ENCODE results near the gene ATP13A2.

ATP13A2 gene

DNA sequence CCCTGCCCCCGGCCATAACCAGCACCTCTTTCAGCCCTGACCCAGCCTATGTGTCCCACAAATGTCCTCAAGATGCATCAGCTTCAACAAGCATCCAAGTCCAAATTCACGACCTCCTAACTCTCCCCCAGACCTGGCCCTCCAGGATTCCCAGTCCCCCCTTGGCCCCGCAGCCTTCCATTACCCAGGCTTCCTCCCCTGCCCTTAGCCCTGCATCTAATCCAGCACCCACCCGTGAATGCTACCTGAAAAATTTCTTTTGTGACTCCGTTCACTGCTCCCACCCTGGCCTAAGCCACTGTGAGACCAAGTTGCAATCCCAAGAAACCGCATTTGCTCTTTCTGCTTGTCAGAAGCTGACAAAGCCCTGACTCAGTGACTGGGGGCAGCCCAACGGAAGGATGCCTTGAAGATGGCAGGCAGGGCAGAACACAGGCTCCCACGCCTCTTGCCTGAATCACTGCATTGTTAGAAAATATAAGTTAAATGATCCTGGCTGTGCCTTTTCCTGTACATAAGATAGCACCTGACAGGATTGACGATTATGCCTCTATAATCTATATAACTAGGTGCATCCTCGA is 30.4 kb downstream of the ATP13A2 start:
- H3K27me3 ChIP-seq (replicated peaks; ENCODE audit: control insufficient read depth, insufficient read depth, low read length, poor library complexity, severe bottlenecking): peaks cover 3% of the 10 kb centered on the region
- H3K4me3 ChIP-seq (ENCODE audit: insufficient read depth, low read depth, low read length, poor library complexity, severe bottlenecking): no peak overlapping the region
- DNase-seq: no peak
- H3K4me1 ChIP-seq (ENCODE audit: control insufficient read depth, insufficient read depth, low read length, poor library complexity, severe bottlenecking): peaks cover 4% of the 10 kb centered on the region
- peaks cover 8% of the 10 kb centered on the region for H3K36me3 ChIP-seq (ENCODE audit: control insufficient read depth, insufficient read depth, low read length)
- no peaks in the 10 kb centered on the region for H3K9me3 ChIP-seq (ENCODE audit: control insufficient read depth, low read length)
- H3K27ac ChIP-seq (ENCODE audit: insufficient read depth, low read length, poor library complexity, severe bottlenecking): no peak overlapping the region

DNA sequence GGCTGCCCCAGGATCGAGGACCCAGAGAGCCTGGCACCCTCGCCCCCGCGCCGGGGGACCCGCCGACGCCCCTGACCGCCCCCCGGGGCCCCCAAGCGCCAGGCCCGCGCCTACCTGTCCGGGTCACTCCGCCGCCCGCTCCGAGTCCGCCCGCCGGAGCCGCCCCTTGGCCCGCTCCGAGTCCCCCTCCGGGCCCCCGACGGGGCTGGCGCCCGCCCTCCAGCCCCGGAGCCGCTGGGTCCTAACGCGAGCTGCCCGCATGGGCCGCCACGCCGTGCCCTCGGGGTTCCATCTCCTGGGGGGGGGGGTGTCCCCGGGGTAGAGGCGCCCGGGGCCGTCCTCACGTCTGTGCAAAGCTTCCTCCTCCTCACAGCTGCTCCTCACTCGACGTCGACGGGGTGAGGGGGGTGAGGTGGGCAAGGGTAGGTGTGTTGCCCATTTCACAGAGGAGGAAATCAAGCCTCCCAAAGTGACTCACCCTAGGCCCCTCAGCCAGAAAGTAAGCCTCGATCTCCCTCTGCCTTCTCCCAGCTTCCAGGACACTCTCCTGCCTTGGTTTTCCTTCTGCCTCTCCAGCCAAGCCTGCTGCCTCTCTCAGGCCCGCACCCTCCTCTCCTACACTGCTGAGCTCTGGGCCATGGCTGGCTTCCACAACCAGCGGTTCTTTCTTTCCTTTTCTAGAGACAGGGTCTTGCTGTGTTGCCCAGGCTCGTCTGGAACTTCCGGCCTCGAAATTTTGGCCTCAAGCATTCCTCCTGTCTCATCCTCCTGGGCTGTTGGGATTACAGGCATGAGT is 31.1 kb downstream of the ATP13A2 start, which contains the start of gene MFAP2:
MFAP2 (minus strand) TSS at position 148 of the 796 bp plus-strand sequence. CDS start 2,347 bp downstream, outside the sequence.
- Histone ChIP-seq H3K27ac (ENCODE audit: insufficient read depth, low read length, poor library complexity, severe bottlenecking) (no peak within 1 kb of the TSS), H3K9me3 (ENCODE audit: control insufficient read depth, low read length) (no peaks in the 10 kb centered on the region), H3K4me1 (ENCODE audit: control insufficient read depth, insufficient read depth, low read length, poor library complexity, severe bottlenecking) (peaks cover 4% of the 10 kb centered on the region), H3K27me3 (replicated peaks; ENCODE audit: control insufficient read depth, insufficient read depth, low read length, poor library complexity, severe bottlenecking) (peaks cover 3% of the 10 kb centered on the region), H3K4me3 (ENCODE audit: insufficient read depth, low read depth, low read length, poor library complexity, severe bottlenecking) (peak within 1 kb of the TSS; percentile 32), H3K36me3 (ENCODE audit: control insufficient read depth, insufficient read depth, low read length) (peaks cover 2% of the 10 kb centered on the region)
- DNase-seq: no peak

DNA sequence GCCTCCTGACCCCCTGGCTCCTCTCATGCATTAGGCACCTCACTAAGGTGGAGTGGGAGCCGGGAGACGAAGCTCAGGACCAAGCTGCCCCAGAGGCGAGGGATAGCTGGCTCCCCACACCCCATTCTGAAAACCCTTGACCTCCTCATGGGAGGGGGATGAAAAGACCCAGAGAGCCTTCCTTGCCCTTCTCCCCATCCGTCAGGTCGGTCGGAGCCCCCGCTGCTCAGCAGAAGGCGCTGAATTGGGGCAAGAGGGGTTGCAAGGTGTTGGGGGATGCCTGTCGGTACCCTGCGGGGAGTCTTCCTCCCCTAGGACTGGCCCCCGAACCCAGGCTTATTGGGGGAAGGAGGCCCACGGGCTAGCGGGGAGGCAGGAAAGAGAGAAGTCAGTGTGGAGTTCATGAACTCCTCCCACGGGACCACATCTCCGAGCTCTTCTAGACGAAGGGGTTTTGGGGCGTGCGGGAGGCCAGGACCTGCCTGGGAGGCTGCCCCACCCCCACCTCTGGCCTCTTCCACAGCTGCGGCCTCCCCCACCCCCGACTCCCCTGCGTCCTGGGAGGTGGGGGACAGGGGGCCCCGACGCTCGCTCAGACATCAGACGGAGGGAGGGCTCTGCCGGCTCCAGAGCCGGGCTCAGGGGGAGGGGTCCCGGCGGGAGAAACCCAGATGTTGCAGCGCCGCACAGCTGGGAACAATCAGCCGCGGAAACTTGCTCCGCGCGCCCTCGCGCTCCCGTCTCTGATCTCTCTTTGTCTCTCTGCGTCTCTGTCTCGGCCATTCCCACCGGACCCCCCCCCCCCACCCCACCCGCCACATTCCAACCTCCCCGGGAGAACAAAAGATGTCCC is 32.0 kb downstream of the ATP13A2 start:
- no peak for DNase-seq
- no peaks in the 10 kb centered on the region for H3K36me3 ChIP-seq (ENCODE audit: control insufficient read depth, insufficient read depth, low read length)
- H3K27me3 ChIP-seq (replicated peaks; ENCODE audit: control insufficient read depth, insufficient read depth, low read length, poor library complexity, severe bottlenecking): peaks cover 3% of the 10 kb centered on the region
- H3K4me3 ChIP-seq (ENCODE audit: insufficient read depth, low read depth, low read length, poor library complexity, severe bottlenecking): peak overlapping the region; percentile 32
- peaks cover 4% of the 10 kb centered on the region for H3K4me1 ChIP-seq (ENCODE audit: control insufficient read depth, insufficient read depth, low read length, poor library complexity, severe bottlenecking)
- H3K27ac ChIP-seq (ENCODE audit: insufficient read depth, low read length, poor library complexity, severe bottlenecking): no peak overlapping the region
- no peaks in the 10 kb centered on the region for H3K9me3 ChIP-seq (ENCODE audit: control insufficient read depth, low read length)

DNA sequence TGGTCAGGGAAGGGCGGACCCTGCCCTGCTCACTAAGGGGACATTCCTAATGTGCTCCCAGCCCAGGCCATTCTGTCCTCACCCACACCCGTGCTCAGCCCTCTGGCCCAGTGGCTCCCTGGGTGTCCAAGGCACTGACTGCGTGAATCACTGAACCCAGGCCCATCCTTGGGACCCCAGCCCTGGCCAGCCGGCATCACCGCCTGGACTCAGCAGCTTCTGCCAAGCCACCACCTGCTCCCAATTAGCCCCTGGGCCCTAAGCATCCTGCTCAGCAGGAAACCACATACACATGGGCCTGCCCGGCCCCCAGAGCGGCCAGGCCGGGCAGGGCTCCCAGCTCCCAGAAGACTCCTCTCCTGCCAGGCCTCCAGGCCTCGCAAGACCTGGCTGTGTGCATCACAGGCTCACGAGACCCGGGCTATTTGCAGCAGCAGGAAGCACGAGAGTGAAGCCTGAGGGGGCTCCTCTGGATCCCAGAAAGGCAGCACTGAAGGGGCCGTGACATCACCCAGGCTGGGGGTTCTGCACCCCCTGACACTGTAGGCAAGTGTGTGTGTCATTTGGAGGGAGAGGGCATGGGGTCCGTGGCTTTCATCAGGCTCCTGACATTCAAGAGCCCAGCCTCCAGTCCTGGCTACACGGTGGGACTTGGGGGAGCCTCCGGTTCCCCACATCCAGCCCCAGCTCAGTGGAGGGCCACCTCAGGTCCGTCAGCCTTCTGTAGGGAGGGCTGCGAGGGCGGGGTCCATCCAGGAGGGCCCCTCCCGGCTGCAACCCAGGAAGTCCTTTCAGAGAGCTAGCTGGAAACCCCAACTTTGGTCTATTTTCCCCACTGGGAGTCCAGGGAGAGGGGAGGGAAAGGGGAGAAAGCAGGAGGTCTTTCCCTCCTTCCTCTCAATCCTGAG is 32.9 kb downstream of the ATP13A2 start:
- DNase-seq: no peak

DNA sequence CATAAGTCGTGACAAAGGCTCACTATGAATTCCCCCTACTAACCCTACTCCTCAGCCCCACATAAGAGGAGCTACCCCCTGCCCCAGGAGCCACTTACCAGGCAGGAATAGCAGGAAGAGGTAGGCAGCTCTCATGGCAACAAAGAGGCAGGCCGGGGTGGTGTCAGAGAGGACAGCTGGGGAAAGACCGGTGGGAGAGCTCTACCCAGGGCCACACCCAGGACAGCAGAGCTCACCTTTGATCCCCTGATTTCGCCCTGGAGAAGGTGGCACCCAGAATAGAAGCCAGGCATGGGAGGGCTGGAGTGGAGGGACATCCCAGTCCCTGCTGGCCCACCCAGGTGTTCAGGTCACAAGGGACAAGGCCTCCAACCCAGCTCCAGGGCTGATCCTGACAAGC is 33.6 kb downstream of the ATP13A2 start:
- no peaks in the 10 kb centered on the region for H3K36me3 ChIP-seq (ENCODE audit: control insufficient read depth, insufficient read depth, low read length)
- H3K27me3 ChIP-seq (replicated peaks; ENCODE audit: control insufficient read depth, insufficient read depth, low read length, poor library complexity, severe bottlenecking): peaks cover 3% of the 10 kb centered on the region
- H3K4me3 ChIP-seq (ENCODE audit: insufficient read depth, low read depth, low read length, poor library complexity, severe bottlenecking): no peak overlapping the region
- no peak overlapping the region for H3K27ac ChIP-seq (ENCODE audit: insufficient read depth, low read length, poor library complexity, severe bottlenecking)
- peaks cover 4% of the 10 kb centered on the region for H3K4me1 ChIP-seq (ENCODE audit: control insufficient read depth, insufficient read depth, low read length, poor library complexity, severe bottlenecking)
- DNase-seq: no peak
- H3K9me3 ChIP-seq (ENCODE audit: control insufficient read depth, low read length): no peaks in the 10 kb centered on the region

More for the DNA sequence above, 32.9 kb downstream of the ATP13A2 start:
- Histone ChIP-seq H3K9me3 (ENCODE audit: control insufficient read depth, low read length) (no peaks in the 10 kb centered on the region), H3K27ac (ENCODE audit: insufficient read depth, low read length, poor library complexity, severe bottlenecking) (no peak overlapping the region), H3K4me3 (ENCODE audit: insufficient read depth, low read depth, low read length, poor library complexity, severe bottlenecking) (no peak overlapping the region), H3K27me3 (replicated peaks; ENCODE audit: control insufficient read depth, insufficient read depth, low read length, poor library complexity, severe bottlenecking) (peaks cover 3% of the 10 kb centered on the region), H3K36me3 (ENCODE audit: control insufficient read depth, insufficient read depth, low read length) (no peaks in the 10 kb centered on the region), H3K4me1 (ENCODE audit: control insufficient read depth, insufficient read depth, low read length, poor library complexity, severe bottlenecking) (peaks cover 4% of the 10 kb centered on the region)

DNA sequence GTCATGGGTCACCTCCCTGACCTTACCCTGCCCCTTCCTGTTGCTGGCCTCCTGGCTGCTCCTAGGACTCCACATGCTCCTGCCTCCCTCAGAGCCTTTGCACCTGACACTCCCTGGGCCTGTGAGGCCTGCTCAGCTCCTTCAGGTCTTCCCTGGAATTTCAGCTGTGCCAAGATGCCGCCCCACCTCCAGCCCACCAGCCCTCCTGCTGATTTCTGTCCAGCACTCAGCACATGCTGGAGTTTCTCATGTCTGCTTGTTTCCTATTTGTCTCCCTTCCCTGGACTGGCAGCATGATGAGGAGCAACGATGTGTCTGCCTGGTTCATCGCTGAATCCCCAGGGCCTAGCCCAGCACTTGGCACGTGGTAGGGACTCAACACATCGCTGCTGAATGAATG is 34.4 kb downstream of the ATP13A2 start:
- H3K36me3 ChIP-seq (ENCODE audit: control insufficient read depth, insufficient read depth, low read length): no peaks in the 10 kb centered on the region
- H3K27ac ChIP-seq (ENCODE audit: insufficient read depth, low read length, poor library complexity, severe bottlenecking): no peak overlapping the region
- H3K4me3 ChIP-seq (ENCODE audit: insufficient read depth, low read depth, low read length, poor library complexity, severe bottlenecking): no peak overlapping the region
- peaks cover 4% of the 10 kb centered on the region for H3K4me1 ChIP-seq (ENCODE audit: control insufficient read depth, insufficient read depth, low read length, poor library complexity, severe bottlenecking)
- H3K27me3 ChIP-seq (replicated peaks; ENCODE audit: control insufficient read depth, insufficient read depth, low read length, poor library complexity, severe bottlenecking): peaks cover 3% of the 10 kb centered on the region
- H3K9me3 ChIP-seq (ENCODE audit: control insufficient read depth, low read length): no peaks in the 10 kb centered on the region
- no peak for DNase-seq

DNA sequence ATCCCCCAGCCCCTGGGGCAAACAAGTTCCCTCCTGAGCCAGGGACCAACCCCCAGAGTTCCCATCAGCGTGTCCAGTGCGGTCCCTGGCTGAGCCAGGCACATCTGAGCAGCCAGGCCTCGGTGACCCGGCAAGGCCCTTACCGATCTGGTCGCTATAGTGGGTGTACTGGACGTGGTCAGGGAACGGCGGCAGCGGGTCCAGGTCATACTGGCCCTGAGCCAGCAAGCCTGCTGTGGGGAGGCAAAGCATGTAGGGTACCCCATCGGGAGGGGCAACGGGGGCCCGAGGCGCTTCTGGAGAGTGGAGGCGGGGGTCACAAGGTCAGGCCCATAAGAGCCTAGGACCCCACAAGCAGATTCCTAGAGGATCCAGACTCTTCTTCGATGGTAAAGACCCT is 34.8 kb downstream of the ATP13A2 start:
- Histone ChIP-seq H3K4me1 (ENCODE audit: control insufficient read depth, insufficient read depth, low read length, poor library complexity, severe bottlenecking) (peaks cover 4% of the 10 kb centered on the region), H3K27ac (ENCODE audit: insufficient read depth, low read length, poor library complexity, severe bottlenecking) (no peak overlapping the region), H3K4me3 (ENCODE audit: insufficient read depth, low read depth, low read length, poor library complexity, severe bottlenecking) (no peak overlapping the region), H3K27me3 (replicated peaks; ENCODE audit: control insufficient read depth, insufficient read depth, low read length, poor library complexity, severe bottlenecking) (peaks cover 3% of the 10 kb centered on the region), H3K9me3 (ENCODE audit: control insufficient read depth, low read length) (no peaks in the 10 kb centered on the region), H3K36me3 (ENCODE audit: control insufficient read depth, insufficient read depth, low read length) (no peaks in the 10 kb centered on the region)
- DNase-seq: no peak

DNA sequence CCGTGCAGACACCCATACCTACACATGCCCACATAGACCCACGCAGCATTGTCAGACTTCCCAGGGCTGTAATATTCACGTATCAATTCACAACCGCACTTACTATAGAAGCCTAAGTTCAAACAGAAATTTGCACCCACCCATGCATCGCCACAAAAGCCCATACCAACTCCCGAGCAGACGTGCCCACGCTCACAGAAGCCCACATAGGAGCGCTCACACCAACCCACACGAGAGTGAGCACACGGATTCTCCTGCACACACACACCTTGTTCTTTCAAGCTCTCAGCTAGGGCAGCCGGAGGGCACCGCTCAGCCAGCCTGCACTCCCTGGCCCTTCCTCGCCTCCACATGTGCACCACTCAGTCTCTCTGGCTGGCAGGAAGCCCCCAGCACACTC is 35.9 kb downstream of the ATP13A2 start:
- H3K27me3 ChIP-seq (replicated peaks; ENCODE audit: control insufficient read depth, insufficient read depth, low read length, poor library complexity, severe bottlenecking): no peaks in the 10 kb centered on the region
- no peak overlapping the region for H3K27ac ChIP-seq (ENCODE audit: insufficient read depth, low read length, poor library complexity, severe bottlenecking)
- H3K36me3 ChIP-seq (ENCODE audit: control insufficient read depth, insufficient read depth, low read length): no peaks in the 10 kb centered on the region
- no peaks in the 10 kb centered on the region for H3K9me3 ChIP-seq (ENCODE audit: control insufficient read depth, low read length)
- no peak for DNase-seq
- H3K4me1 ChIP-seq (ENCODE audit: control insufficient read depth, insufficient read depth, low read length, poor library complexity, severe bottlenecking): peaks cover 4% of the 10 kb centered on the region
- H3K4me3 ChIP-seq (ENCODE audit: insufficient read depth, low read depth, low read length, poor library complexity, severe bottlenecking): no peak overlapping the region

DNA sequence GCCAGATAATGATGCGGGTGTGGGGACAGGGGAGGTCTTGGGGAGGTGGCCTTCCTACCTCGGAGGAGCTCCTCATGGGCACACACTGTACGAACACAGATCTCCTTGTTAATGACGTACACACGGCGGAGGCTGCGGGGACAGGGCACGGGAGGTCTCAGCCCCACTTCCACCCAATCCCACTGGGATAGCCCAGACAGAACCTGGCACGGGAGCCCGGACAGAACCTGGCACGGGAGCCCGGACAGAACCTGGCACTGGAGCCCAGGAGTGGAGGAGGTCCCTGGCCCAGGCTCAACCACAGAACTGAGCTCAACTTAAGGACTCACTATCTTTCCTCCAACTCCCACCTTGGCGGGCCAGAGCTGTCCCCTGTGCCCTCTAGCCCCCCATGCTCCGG is 36.5 kb downstream of the ATP13A2 start:
- Histone ChIP-seq H3K27me3 (replicated peaks; ENCODE audit: control insufficient read depth, insufficient read depth, low read length, poor library complexity, severe bottlenecking) (no peaks in the 10 kb centered on the region), H3K4me1 (ENCODE audit: control insufficient read depth, insufficient read depth, low read length, poor library complexity, severe bottlenecking) (no peaks in the 10 kb centered on the region), H3K9me3 (ENCODE audit: control insufficient read depth, low read length) (no peaks in the 10 kb centered on the region), H3K27ac (ENCODE audit: insufficient read depth, low read length, poor library complexity, severe bottlenecking) (no peak overlapping the region), H3K4me3 (ENCODE audit: insufficient read depth, low read depth, low read length, poor library complexity, severe bottlenecking) (no peak overlapping the region), H3K36me3 (ENCODE audit: control insufficient read depth, insufficient read depth, low read length) (no peaks in the 10 kb centered on the region)
- DNase-seq: no peak

All from effector memory CD4-positive, alpha-beta T cell (primary cell).